Lower leg skin (tissue), 3 donors: ENCODE results near the gene CHST4.

ENCODE experiments used
- POLR2A ChIP-seq, 2 donors: fragments of 450-650 bp; IDR thresholded peaks; one replicate each; pipeline ENCODE4 v1.6.1; 2016 to 2017; ENCODE audit warnings: antibody characterized with exemption in 2 of 2, mild to moderate bottlenecking in 1 of 2, moderate library complexity in 1 of 2
- TF ChIP-seq, protein P1 (sequence below), 3 donors: fragments of 450-650 bp; IDR thresholded peaks; one replicate each; pipeline ENCODE4 v1.5.1; 2016; ENCODE audit warnings: antibody characterized with exemption in 3 of 3, mild to moderate bottlenecking in 3 of 3, moderate library complexity in 2 of 3

- TF ChIP-seq, protein P1, sequence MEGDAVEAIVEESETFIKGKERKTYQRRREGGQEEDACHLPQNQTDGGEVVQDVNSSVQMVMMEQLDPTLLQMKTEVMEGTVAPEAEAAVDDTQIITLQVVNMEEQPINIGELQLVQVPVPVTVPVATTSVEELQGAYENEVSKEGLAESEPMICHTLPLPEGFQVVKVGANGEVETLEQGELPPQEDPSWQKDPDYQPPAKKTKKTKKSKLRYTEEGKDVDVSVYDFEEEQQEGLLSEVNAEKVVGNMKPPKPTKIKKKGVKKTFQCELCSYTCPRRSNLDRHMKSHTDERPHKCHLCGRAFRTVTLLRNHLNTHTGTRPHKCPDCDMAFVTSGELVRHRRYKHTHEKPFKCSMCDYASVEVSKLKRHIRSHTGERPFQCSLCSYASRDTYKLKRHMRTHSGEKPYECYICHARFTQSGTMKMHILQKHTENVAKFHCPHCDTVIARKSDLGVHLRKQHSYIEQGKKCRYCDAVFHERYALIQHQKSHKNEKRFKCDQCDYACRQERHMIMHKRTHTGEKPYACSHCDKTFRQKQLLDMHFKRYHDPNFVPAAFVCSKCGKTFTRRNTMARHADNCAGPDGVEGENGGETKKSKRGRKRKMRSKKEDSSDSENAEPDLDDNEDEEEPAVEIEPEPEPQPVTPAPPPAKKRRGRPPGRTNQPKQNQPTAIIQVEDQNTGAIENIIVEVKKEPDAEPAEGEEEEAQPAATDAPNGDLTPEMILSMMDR (IDR thresholded peaks at IDR 0.05), result no peak
- TF ChIP-seq POLR2A (IDR thresholded peaks at IDR 0.05), result no peak
Measured at GRCh38 chr16:71500964-71501363, 25.3 kb upstream of the CHST4 start.
